Smooth muscle cell (in vitro differentiated cells): ENCODE data around the gene GPR3. TPM values are rescaled to one million over a fixed set of nuclear protein-coding genes. Genes with fewer than 3 reads are reported as not detected.
A peak's percentile ranks its signal among the peaks of the same experiment; 100 is the strongest.

Experiments used
- DNase-seq: peaks from one replicate; lab custom pipeline; 2025; ENCODE audit not compliant: unreplicated experiment; lab: John Stamatoyannopoulos, UW
- H2AFZ ChIP-seq: fragments of 200-600 bp; sonication (generic); 2 replicates; pipeline ENCODE4 v1.6.0; 2016; ENCODE audit warnings: antibody characterized with exemption, low read depth, mild to moderate bottlenecking
- H3F3A ChIP-seq: fragments of 200-600 bp; sonication (generic); 2 replicates; pipeline ENCODE4 v1.6.0; 2017; ENCODE audit warnings: antibody characterized with exemption, low read depth
- H3K27ac ChIP-seq: fragments of 200-600 bp; sonication (generic); 2 replicates; pipeline ENCODE4 v1.5.1; 2016; ENCODE audit warnings: low read depth, mild to moderate bottlenecking
- H3K27me3 ChIP-seq: fragments of 200-600 bp; sonication (generic); 2 replicates; pipeline ENCODE4 v1.6.1; 2016; ENCODE audit warnings: low read depth, mild to moderate bottlenecking
- H3K36me3 ChIP-seq: fragments of 200-600 bp; sonication (generic); 2 replicates; pipeline ENCODE4 v1.5.1; 2016; ENCODE audit warnings: low read depth
- H3K4me1 ChIP-seq: fragments of 200-600 bp; sonication (generic); 2 replicates; pipeline ENCODE4 v1.5.1; 2016; ENCODE audit warnings: low read depth
- H3K4me2 ChIP-seq: fragments of 200-600 bp; sonication (generic); 2 replicates; pipeline ENCODE4 v1.6.0; 2016; ENCODE audit warnings: mild to moderate bottlenecking
- H3K4me3 ChIP-seq: fragments of 200-600 bp; sonication (generic); 2 replicates; pipeline ENCODE4 v1.5.1; 2016; ENCODE audit warnings: mild to moderate bottlenecking
- H3K79me2 ChIP-seq: fragments of 200-600 bp; sonication (generic); 2 replicates; pipeline ENCODE4 v1.6.0; 2016; ENCODE audit warnings: low read depth, mild to moderate bottlenecking
- H3K9ac ChIP-seq: fragments of 200-600 bp; sonication (generic); 2 replicates; pipeline ENCODE4 v1.6.0; 2016; ENCODE audit warnings: low read depth
- H3K9me3 ChIP-seq: fragments of 200-600 bp; sonication (generic); replicated peaks from 2 replicates; pipeline ENCODE4 v1.5.1; 2016; ENCODE audit warnings: low read depth
- H4K20me1 ChIP-seq: fragments of 200-600 bp; sonication (generic); 2 replicates; pipeline ENCODE4 v1.6.0; 2016; ENCODE audit warnings: low read depth
- WGBS: methylation state at CpG from one replicate; pipeline ENCODE4 v1.1.7; 2016; ENCODE audit warnings: low lambda C conversion rate; 5-methylcytosine and 5-hydroxymethylcytosine counted together
- polyA plus RNA-seq: library from polyadenylated mRNA; unstranded; fragments of >200 nt; fragmentation: Nextera tagmentation; extraction: Ambion mirVana; gene quantifications from 2 replicates; pipeline ENCODE4 v1.2.1, GENCODE V29; 2016
- total RNA-seq: library from RNA; depleted of rRNA; stranded (reverse); fragments of >200 nt; gene quantifications from 2 replicates; pipeline ENCODE4 v1.2.3, GENCODE V29; 2014
- TF ChIP-seq, protein P1 (sequence below): fragments of 200-600 bp; sonication (generic); IDR thresholded peaks from 2 replicates; pipeline ENCODE4 v1.5.1; 2017; ENCODE audit warnings: borderline replicate concordance, mild to moderate bottlenecking, antibody characterized with exemption; ENCODE audit not compliant: insufficient read depth, poor library complexity, severe bottlenecking

The GPR3 gene
- total and polyA plus RNA-seq, 2 experiments from 2014 or later: 2.7 to 4.0 TPM

GRCh38 chr1:27423709-27424108, 31.3 kb downstream of the GPR3 start:
- Histone ChIP-seq H3K4me2 (no peak overlapping the region), H3K9me3 (no peaks in the 10 kb centered on the region), H2AFZ (no peak overlapping the region), H3K4me1 (peaks cover 16% of the 10 kb centered on the region), H3K9ac (no peak overlapping the region), H3K79me2 (peaks cover 61% of the 10 kb centered on the region), H4K20me1 (peaks cover 40% of the 10 kb centered on the region), H3K4me3 (no peak overlapping the region), H3K36me3 (no peaks in the 10 kb centered on the region), H3F3A (peaks cover 16% of the 10 kb centered on the region), H3K27me3 (no peaks in the 10 kb centered on the region), H3K27ac (no peak overlapping the region)
- no peak for DNase-seq
- 99% methylated on average over 4 of the region's 4 CpGs for WGBS
- TF ChIP-seq, protein P1, sequence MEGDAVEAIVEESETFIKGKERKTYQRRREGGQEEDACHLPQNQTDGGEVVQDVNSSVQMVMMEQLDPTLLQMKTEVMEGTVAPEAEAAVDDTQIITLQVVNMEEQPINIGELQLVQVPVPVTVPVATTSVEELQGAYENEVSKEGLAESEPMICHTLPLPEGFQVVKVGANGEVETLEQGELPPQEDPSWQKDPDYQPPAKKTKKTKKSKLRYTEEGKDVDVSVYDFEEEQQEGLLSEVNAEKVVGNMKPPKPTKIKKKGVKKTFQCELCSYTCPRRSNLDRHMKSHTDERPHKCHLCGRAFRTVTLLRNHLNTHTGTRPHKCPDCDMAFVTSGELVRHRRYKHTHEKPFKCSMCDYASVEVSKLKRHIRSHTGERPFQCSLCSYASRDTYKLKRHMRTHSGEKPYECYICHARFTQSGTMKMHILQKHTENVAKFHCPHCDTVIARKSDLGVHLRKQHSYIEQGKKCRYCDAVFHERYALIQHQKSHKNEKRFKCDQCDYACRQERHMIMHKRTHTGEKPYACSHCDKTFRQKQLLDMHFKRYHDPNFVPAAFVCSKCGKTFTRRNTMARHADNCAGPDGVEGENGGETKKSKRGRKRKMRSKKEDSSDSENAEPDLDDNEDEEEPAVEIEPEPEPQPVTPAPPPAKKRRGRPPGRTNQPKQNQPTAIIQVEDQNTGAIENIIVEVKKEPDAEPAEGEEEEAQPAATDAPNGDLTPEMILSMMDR: no peak

DNA sequence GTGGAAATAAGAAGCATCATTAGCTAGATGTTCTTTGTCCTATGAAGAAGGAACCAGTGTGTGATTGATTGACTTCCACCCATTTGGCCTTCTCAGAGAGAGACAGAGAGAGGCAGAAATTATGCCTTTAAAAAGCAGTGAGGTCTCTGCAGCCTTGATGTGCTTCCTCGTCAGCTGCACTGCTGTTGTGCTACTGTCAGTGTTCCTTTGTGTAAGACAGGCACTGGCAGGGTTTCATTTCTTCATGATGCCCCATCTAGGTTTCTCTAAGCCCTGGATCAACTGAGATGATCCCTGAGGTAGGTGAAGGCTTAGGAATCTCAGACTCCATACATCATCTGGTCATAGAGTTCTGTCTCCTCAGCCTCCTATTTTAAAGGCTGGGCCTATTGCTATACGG, 34.9 kb downstream of the GPR3 start:
- H3K4me1 ChIP-seq: peaks cover 9% of the 10 kb centered on the region
- H2AFZ ChIP-seq: no peak overlapping the region
- H3K9ac ChIP-seq: no peak overlapping the region
- 85% methylated on average over 2 of the region's 2 CpGs for WGBS
- H3K36me3 ChIP-seq: no peaks in the 10 kb centered on the region
- TF ChIP-seq, protein P1: no peak
- no peaks in the 10 kb centered on the region for H3K9me3 ChIP-seq
- H3K27ac ChIP-seq: no peak overlapping the region
- DNase-seq: no peak
- no peaks in the 10 kb centered on the region for H3K27me3 ChIP-seq
- peaks cover 76% of the 10 kb centered on the region for H4K20me1 ChIP-seq
- H3F3A ChIP-seq: no peaks in the 10 kb centered on the region
- no peak overlapping the region for H3K4me3 ChIP-seq
- H3K4me2 ChIP-seq: no peak overlapping the region
- H3K79me2 ChIP-seq: peaks cover 68% of the 10 kb centered on the region

- no peak overlapping the region for H3K9ac ChIP-seq
- TF ChIP-seq, protein P1: no peak
- H3K4me3 ChIP-seq: no peak overlapping the region
- H3K4me1 ChIP-seq: peaks cover 9% of the 10 kb centered on the region
- no peak for DNase-seq
- WGBS: 69% methylated on average over 2 of the region's 2 CpGs
- no peak overlapping the region for H2AFZ ChIP-seq
- no peak overlapping the region for H3K4me2 ChIP-seq
- H3K36me3 ChIP-seq: no peaks in the 10 kb centered on the region
- peaks cover 69% of the 10 kb centered on the region for H3K79me2 ChIP-seq
- no peaks in the 10 kb centered on the region for H3K27me3 ChIP-seq
- H3K9me3 ChIP-seq: no peaks in the 10 kb centered on the region
- no peaks in the 10 kb centered on the region for H3F3A ChIP-seq
- peak overlapping the region; percentile 71 for H3K27ac ChIP-seq
- peaks cover 81% of the 10 kb centered on the region for H4K20me1 ChIP-seq
Measured at GRCh38 chr1:27427816-27428315, 35.4 kb downstream of the GPR3 start.
